ENCODE measurements around the gene KCTD11.

Gene KCTD11

DNA sequence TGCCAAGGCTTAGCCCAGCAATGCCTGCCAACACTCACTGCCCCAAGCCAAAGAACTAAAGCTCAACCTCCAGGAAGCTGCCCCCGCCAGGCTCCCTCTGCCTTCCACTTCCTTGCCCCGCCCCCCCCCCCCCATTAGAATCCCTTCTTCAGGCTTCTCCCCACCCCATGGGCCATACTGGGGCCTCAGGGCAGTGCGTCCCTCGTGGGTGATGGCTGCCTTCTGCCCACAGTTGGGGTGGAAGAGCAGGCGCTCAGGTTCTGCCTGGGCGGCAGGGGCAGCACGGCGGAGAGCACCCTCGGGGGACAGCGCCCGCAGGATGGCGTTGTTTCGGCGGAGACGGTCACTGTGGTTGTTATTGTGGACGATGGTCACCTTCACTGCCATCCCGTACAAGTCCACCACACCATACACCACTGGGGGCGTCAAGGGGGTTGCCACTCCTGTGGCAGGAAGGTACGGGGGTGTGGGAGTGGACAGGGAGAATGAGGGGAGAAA is 26.9 kb upstream of the KCTD11 start:
- no peak overlapping the region for H3K4me3 ChIP-seq (ENCODE audit: low read depth, low read length)
- TF ChIP-seq, protein P1, sequence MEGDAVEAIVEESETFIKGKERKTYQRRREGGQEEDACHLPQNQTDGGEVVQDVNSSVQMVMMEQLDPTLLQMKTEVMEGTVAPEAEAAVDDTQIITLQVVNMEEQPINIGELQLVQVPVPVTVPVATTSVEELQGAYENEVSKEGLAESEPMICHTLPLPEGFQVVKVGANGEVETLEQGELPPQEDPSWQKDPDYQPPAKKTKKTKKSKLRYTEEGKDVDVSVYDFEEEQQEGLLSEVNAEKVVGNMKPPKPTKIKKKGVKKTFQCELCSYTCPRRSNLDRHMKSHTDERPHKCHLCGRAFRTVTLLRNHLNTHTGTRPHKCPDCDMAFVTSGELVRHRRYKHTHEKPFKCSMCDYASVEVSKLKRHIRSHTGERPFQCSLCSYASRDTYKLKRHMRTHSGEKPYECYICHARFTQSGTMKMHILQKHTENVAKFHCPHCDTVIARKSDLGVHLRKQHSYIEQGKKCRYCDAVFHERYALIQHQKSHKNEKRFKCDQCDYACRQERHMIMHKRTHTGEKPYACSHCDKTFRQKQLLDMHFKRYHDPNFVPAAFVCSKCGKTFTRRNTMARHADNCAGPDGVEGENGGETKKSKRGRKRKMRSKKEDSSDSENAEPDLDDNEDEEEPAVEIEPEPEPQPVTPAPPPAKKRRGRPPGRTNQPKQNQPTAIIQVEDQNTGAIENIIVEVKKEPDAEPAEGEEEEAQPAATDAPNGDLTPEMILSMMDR (IDR thresholded peaks at IDR 0.05; ENCODE audit: low read depth, low read length) = no peak

GRCh38 chr17:7326186-7326585 is 25.8 kb upstream of the KCTD11 start:
- TF ChIP-seq, protein P1 (IDR thresholded peaks at IDR 0.05; ENCODE audit: low read depth, low read length) = no peak

GRCh38 chr17:7327056-7327455 is 24.9 kb upstream of the KCTD11 start:
- TF ChIP-seq, protein P1 (IDR thresholded peaks at IDR 0.05; ENCODE audit: low read depth, low read length) = no peak
- H3K4me3 ChIP-seq (ENCODE audit: low read depth, low read length) = no peak overlapping the region

More at GRCh38 chr17:7326186-7326585, 25.8 kb upstream of the KCTD11 start:
- H3K4me3 ChIP-seq (ENCODE audit: low read depth, low read length) = no peak overlapping the region

DNA sequence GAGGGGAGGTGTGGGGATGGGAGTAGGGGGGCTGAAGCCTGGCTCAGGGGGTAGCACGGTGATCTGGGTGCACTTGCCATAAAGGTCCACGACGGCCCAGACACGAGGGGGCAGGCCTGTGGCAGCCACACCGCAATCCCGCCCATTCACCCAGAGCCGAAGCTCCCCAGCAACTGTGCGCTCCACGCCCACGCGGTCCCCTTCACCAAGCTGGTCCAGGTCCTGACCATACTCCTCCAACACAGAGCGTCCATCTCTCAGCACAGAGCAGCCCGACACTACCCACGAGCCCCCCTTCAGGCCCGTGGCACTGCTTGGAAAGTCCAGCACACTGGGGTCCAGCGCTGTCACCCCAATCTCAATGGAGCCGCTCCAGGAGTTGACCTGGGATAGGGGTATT is 24.5 kb upstream of the KCTD11 start:
- TF ChIP-seq, protein P1 (IDR thresholded peaks at IDR 0.05; ENCODE audit: low read depth, low read length) = no peak
- no peak overlapping the region for H3K4me3 ChIP-seq (ENCODE audit: low read depth, low read length)

GRCh38 chr17:7328009-7328408 is 24.0 kb upstream of the KCTD11 start:
- peak overlapping the region; percentile 84 for H3K4me3 ChIP-seq (ENCODE audit: low read depth, low read length)
- TF ChIP-seq, protein P1 (IDR thresholded peaks at IDR 0.05; ENCODE audit: low read depth, low read length) = no peak

DNA sequence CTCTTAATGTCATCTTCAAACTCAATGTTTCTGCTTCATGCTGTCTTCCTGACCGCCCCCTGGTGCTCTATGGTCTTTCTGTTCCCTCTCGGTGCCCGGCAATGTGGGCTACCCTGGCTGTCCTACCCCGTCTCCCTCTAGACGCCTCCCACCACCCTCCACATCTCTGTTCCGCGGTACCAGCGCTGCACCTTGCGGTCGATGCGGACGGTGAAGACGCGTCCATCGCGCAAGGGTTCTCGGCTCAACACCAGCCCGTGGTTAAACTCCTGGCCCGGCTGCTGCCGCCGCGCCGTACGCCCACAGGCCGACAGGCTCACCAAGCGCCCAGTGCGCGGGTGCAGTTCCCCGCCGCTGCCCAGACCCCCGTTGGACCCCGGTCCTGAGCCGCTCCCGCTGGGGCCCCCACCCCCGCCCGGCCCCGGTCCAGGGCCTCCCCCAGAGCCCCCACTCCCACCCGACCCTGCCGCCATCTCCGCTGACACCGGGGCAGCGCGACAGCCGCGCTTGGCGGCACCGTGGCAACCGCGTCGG is 23.1 kb upstream of the KCTD11 start, which contains the start of gene NEURL4:
TSS of gene NEURL4 (minus strand) at position 496 of the 534 bp plus-strand sequence. CDS start at position 473, 23 bp downstream.
- H3K4me3 ChIP-seq (ENCODE audit: low read depth, low read length) = peak within 1 kb of the TSS; percentile 84
- TF ChIP-seq, protein P1 (IDR thresholded peaks at IDR 0.05; ENCODE audit: low read depth, low read length) = no peak

DNA sequence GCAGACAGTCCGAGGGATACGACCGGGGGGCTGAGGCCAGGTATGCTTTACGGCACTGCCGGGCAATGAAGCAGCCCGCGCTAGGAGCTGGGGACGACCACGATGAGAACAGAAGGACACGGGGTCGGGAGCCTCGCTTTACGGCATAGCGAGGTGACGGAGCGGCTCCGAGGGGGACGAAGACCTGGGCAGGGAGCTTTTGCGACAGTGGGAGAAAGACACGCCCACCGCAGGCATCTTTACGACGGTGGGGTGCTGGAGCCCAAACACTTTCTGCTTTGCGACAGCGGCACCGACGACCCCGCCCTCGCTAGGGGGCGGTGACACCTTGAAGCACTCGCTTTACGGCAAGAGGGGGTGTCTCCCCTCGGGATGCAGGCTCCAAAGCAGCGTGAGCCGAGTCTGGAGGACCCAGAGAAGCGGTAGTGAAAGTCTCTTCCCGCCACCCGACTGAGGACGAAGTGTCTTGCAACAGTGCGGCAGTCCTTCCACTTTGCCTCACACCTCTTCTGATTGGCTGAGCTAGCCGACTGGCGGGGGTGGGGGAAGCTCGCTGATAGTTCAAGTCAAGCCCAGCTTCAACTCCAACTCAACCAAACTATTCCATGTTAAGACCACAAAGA is 22.5 kb upstream of the KCTD11 start:
- H3K4me3 ChIP-seq (ENCODE audit: low read depth, low read length) = peak overlapping the region; percentile 84
- TF ChIP-seq, protein P1 (IDR thresholded peaks at IDR 0.05; ENCODE audit: low read depth, low read length) = no peak
